ENCODE measurements around the gene PCBP2. TPM values are rescaled to one million over a fixed set of nuclear protein-coding genes. Genes with fewer than 3 reads are reported as not detected.

Gene PCBP2
- total RNA-seq, 1 experiment from 2014 or later: 227 TPM

DNA sequence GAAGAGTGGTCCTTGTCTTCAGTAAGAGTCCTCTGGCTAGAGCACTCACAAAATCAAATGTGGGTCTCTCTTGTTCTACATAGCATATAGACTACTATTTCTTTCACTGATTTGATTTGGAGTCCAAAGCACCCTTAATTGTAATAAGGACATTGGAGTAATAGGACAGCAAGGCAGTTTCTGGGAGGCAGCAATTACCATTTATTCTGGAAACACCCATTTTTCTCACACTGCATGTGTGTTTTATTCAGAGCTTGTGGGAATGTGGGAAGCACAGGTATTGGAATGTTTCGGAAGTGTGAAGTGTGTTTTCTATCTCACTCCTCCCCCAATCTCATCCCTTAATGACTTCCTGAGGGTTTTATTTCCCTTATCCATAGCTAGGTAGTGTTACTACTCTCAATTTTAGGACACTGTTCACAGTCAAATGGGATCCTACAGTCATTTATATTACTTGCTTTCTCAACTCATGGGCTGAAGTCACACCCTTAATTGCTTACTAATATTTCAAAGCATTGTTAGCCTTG, 20.2 kb downstream of the PCBP2 start:
- no peak for DNase-seq (ENCODE audit: low read depth)

GRCh38 chr12:53474077-53474476, 22.2 kb downstream of the PCBP2 start:
- no peak for DNase-seq (ENCODE audit: low read depth)

DNA sequence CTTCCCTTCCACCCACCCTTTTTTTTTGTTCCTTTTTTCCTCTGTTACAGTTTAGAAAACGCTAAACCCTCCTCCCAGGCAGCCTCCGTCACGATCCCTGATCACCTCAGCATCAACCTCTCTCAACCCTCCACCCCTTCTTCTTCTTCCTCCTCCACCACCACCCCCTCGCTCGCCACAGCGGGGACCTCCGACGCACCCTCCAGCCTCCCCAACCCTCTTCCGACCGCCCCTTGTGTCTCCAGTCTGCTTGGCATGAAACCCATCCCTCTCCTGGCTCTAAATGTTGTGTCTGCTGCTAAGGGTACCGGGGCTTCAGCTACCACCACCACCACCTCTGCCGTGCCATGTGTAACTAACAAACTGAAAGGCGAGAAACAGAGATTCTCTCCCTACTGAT, 22.9 kb downstream of the PCBP2 start:
- no peak for DNase-seq (ENCODE audit: low read depth)

GRCh38 chr12:53476769-53477209, 24.9 kb downstream of the PCBP2 start:
- peak; percentile 51 for DNase-seq (ENCODE audit: low read depth)

GRCh38 chr12:53478865-53479264, 27.0 kb downstream of the PCBP2 start:
- DNase-seq (ENCODE audit: low read depth): no peak

GRCh38 chr12:53479331-53479730, 27.4 kb downstream of the PCBP2 start:
- no peak for DNase-seq (ENCODE audit: low read depth)

GRCh38 chr12:53480491-53481442, 28.9 kb downstream of the PCBP2 start:
- DNase-seq (ENCODE audit: low read depth): peak; percentile 50

DNA sequence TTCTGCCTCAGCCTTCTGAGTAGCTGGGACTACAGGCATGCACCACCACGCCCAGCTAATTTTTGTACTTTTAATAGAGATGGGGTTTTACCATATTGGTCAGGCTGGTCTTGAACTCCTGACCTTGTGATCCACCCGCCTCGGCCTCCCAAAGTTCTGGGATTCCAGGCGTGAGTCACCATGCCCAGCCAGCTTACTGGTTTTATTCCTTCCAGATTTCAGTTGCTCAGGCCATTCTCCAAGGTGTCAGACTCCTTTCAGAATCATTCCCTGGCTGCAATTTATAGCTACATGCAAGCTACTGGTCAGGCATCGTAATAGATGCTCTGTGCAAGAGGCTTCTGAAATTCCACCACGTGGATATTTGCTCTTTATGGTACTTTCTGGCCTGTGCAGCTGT, 29.6 kb downstream of the PCBP2 start:
- peak; percentile 80 for DNase-seq (ENCODE audit: low read depth)

- no peak for DNase-seq (ENCODE audit: low read depth)
Observed at GRCh38 chr12:53481939-53482586, 30.2 kb downstream of the PCBP2 start.

- DNase-seq (ENCODE audit: low read depth): no peak
Observed at GRCh38 chr12:53482626-53483168, 30.8 kb downstream of the PCBP2 start.

DNA sequence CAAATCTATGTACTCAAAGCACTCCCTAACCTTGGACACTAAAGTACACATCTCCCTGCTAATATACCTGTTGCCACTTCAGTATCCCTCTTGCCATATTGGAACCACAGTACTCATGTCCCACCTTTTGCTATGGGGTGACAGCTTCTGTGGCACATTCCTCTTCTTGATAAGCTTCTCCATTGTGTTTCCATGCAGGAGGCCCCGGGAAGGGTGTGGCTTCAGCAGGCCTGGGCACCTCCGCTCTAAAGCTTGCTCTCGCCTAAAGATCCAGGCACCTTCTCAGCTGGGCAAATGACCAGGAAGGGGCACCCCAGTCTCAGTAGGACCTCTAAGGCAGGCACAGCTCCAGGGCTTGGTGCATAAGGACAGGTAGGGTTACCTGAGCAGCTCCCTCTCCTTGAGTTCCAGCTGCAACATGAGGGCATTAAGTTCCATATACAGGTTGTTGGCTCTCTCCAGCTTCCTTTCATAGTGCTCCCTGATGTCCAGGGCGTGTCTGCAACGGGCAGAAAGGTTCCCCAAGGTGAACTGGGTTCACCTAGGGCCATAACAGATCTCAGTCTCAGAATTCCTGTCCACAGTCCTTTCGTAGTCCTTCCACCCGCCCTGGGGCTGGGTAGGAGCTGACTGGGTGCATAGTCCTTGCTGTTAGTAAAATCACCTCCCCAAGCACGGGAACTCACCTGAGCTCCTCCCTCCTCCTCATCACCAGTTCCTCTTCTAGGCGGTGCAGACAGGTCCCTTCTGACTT, 31.5 kb downstream of the PCBP2 start:
- no peak for DNase-seq (ENCODE audit: low read depth)

DNA sequence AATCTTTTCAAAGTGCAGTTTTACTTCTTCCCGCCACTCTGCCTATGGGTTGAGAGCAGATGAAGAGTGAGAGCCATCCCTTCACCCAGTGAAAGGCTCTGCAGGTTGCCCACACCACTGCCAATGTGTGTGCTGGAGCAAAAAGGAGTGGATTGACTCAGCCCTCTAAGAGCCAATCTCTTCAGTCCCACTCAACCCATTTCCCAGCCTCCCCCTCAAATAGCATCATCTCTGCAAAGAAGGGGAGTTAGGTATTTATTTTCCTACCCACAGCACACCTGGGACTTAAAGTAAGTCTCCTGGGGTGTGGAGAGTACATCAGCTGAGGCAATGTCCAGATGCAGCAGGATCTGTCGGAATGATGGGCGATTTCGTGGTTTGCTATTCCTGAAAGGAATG, 32.1 kb downstream of the PCBP2 start:
- DNase-seq (ENCODE audit: low read depth): no peak

DNA sequence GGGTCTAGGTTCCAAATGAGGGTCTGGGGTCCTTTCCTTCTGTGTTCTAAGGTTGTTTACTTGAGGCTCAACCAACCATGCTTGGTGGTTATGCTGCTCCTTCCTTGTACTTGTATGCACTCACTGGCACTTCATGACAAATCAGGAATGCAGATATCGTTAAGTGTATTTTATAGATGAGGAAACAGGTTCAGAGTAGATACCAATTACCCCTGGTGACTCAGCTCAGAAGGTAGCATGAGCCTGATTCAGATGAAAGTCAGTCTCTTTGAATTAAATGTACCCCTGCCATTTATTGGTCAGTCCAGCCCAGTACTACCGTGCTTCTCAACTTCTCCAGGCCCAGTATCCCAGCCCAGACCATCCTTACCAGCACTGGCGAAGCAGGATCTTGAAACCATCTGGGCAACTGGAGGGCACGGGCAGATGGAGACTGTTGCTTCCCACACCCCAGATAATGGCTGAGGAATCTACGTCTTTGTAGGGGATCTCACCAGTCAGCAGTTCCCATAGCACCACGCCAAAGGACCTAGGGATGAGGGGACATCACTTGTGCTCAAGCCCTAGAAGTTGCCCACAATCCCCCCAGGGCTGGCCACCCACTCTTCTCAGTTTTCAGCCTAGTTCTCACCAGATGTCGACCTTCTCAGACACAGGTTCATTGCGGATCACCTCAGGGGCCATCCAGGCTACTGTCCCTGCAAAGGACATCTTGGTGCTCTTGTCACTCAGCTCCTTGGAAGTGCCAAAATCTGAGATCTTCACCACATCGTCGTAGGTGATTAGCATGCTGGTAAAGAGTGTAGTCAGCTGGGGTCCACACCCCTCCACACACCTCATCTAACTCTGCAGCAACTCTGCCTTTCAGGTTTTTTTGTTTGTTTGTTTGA, 33.0 kb downstream of the PCBP2 start:
- no peak for DNase-seq (ENCODE audit: low read depth)

DNA sequence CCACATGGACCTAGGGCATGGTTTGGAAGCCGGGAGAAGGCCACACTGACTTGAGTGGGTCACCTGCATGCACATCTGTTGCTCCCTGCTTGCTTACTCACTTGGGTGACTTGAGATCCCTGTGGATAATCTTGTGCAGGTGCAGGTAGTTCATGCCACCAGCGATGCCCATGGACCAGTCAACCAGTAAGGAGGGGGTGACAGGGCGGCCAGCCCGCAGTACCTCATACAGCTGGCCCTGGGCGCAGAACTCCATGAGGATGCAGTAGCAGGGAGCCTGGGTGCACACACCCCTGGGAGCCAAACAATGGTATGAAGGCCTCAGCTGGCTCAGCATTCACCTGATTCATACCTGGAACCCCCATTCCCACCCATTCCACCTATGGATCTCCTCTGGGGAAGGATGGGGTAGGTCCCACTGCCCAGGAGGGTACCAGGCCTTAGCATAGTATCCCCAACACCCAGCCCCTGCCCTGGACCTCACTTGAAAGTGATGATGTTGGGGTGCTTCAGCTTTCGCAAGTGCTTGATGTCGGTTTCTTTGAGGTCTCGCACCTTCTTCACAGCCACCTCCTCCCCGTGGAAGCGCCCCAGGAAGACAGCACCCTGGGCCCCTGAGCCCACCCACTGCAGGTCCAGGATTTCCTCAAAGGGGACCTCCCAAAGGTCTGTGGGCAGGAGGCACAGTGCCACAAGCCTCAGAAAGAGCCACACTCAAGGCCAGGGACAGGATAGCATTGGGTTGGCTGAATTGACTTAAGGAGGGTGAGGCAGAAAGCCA, 34.2 kb downstream of the PCBP2 start:
- DNase-seq (ENCODE audit: low read depth): no peak

DNA sequence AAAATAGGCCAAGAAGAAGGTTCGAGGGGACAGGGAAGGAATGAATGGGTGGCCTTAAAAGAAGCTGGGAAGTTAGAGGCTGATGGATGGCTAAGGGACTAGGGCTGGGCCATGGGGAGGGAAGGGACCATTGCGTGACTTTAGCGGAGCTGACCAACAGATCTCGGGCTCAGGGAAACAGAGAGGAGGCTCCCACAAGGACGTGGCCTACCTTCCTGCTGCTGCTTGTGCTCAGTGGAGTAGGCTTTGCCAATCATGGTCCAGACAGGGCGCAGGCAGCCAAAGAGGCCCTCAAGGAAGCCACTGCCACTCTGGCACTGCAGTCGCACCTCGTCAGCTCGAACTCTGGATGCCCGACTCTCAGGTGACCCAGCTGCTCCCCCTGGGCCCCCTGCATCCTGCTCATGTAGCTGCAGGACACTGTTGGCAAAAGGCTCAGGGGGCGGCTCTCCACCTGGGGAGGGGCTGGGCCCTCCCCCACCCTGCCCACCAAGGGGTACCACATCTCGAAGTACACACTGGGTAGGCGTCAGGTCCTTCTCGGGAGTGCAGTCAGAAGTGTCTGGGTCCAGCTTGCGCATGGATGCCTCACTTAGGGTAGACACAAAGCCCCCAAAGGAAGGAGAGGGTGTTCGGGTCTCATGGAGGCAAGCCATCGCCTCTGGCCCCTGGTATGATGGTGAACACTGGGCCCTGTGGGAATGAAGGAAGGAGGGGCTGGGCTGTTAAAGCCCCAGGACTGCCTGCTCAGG, 35.0 kb downstream of the PCBP2 start:
- DNase-seq (ENCODE audit: low read depth): no peak

GRCh38 chr12:53489242-53489864, 37.5 kb downstream of the PCBP2 start:
- no peak for DNase-seq (ENCODE audit: low read depth)

DNA sequence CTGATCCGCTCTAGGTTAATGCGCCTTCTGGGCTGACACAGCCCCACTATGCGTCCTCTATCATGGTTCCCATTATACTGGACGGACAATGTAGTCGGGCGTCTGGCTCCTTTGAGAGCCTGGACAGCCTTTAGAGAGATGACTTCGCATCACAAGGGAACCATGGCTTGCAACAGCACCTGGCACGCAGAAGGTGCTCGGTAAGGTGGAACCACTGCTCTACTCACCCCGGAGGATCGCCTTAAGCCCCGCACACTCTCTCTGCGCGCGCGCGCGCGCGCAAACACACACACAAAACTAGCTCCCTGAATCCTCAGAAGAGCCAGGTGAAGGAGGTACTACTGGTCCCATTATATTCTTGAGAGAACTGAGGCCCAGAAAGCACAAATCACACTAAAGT, 40.3 kb downstream of the PCBP2 start:
- no peak for DNase-seq (ENCODE audit: low read depth)

GRCh38 chr12:53492830-53493609, 41.1 kb downstream of the PCBP2 start:
- peak; percentile 77 for DNase-seq (ENCODE audit: low read depth)
